ENCODE measurements around the gene TCP1. TPM values are rescaled to one million over a fixed set of nuclear protein-coding genes. Genes with fewer than 3 reads are reported as not detected.

TCP1 gene
- total RNA-seq, 4 donors from 2014 or later = 109 to 230 (median 154) TPM

DNA sequence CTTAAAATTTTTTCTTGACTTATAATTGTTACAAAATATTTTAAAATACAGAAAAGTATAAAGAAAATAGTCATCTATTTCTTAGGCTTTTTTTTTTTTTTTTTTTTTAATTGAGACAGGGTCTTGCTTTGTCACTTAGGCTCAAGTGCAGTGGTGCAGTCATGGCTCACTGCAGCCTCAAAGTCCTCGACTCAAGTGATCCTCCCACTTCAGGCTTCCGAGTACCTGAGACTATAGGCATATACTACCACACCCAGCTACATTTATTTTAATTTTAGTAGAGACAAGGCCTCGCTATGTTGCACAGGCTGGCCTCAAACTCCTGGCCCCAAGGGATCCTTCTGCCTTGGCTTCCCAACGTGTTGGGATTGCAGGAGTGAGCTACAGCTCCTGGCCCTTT is 32.9 kb downstream of the TCP1 start:
- TF ChIP-seq, protein P1, sequence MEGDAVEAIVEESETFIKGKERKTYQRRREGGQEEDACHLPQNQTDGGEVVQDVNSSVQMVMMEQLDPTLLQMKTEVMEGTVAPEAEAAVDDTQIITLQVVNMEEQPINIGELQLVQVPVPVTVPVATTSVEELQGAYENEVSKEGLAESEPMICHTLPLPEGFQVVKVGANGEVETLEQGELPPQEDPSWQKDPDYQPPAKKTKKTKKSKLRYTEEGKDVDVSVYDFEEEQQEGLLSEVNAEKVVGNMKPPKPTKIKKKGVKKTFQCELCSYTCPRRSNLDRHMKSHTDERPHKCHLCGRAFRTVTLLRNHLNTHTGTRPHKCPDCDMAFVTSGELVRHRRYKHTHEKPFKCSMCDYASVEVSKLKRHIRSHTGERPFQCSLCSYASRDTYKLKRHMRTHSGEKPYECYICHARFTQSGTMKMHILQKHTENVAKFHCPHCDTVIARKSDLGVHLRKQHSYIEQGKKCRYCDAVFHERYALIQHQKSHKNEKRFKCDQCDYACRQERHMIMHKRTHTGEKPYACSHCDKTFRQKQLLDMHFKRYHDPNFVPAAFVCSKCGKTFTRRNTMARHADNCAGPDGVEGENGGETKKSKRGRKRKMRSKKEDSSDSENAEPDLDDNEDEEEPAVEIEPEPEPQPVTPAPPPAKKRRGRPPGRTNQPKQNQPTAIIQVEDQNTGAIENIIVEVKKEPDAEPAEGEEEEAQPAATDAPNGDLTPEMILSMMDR (IDR thresholded peaks at IDR 0.05; ENCODE audit: low read depth) = no peak

DNA sequence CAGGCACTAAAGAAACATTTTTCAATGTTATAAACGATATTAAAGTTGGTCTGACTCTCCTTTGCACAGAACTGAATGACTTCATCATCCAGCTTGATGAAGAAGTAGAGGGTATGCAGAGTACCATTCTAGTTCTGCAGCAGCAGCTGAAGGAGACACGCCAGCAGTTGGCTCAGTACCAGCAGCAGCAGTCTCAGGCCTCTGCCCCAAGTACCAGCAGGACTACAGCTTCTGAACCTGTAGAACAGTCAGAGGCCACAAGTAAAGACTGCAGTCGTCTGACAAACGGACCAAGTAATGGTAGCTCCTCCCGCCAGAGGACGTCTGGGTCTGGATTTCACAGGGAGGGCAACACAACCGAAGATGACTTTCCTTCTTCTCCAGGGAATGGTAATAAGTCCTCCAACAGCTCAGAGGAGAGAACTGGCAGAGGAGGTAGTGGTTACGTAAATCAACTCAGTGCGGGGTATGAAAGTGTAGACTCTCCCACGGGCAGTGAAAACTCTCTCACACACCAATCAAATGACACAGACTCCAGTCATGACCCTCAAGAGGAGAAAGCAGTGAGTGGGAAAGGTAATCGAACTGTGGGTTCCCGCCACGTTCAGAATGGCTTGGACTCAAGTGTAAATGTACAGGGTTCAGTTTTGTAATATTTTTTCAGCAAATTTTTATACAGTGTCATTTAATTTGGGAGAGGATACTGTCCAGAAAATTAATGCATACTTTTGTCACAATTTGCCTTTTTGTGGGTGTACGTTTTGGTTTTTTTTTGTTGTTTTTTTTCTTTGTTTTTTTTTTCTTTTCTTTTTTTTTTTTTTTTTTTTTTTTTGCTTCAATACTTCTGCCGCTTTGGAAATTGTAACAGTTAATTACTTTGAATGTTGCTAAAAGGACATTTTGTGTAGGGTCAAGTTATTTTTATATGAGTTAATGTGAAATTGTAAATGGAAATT is 34.2 kb downstream of the TCP1 start:
- TF ChIP-seq, protein P1 (IDR thresholded peaks at IDR 0.05; ENCODE audit: low read depth) = no peak

DNA sequence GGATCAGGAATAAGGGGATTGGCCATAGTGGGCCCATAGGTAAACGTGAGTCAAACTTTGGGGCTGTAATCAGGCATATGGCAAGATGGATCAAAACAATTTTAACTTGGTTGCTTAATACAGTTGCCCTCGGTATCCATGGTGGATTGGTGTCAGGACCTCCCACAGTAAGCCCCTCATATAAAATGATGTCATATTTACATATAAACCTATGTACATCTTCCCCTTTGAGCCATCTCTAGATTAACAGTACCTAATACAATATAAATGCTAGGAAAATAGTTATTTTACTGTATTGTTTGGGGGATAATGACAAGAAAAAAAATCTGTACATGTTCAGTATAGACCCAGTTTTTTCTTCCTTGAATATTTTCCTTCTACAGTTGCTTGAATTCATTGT is 35.0 kb downstream of the TCP1 start:
- TF ChIP-seq, protein P1 (IDR thresholded peaks at IDR 0.05; ENCODE audit: low read depth) = no peak

DNA sequence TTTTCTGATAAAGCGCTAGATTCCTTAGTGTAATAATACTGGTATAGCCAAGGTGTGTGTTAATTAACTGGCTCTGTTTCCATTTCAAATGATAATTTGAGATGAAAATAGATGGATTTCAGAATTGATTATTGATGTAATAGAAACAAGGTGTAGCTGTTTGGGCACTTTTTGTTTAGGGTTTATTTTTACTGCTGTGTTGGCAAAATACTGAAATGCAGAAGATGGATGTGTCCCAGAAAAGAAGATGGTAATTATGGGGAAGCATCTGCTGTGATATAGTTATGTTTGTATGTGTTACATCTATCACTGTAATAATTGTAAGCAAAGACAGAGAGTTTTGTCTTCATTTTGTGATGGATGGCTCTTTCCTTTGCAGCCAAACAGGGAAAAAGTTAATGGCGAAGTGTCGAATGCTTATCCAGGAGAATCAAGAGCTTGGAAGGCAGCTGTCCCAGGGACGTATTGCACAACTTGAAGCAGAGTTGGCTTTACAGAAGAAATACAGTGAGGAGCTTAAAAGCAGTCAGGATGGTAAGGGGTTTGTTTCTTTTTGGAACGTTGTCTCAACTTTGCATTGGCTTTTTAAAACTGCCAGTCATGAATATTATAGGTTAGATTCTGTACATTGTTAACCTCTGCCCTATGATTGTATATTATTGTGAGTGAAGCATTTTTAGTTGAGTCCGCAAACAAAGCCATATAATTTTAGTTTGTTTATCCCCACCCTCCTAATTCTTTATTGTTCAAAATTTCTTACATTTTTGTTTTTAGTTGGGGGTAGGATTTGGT is 36.1 kb downstream of the TCP1 start:
- TF ChIP-seq, protein P1 (IDR thresholded peaks at IDR 0.05; ENCODE audit: low read depth) = no peak

DNA sequence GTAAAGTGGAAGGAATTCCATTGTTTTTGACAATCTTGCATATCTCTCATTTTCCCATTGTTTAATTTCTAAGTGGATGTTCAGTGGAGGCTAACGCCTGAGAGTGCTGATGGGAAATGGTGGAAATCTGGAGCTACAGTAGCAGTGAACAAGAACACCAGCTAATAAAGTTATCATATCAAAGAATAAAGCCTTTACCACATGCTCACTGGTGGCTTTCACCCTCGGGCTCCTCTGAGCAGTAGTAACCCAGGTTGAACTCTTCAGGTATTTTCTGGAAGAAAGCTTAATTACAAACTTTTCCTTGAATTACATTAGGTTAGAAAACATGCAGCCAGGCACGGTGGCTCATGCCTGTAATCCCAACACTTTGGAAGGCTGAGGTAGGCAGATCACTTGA is 38.0 kb downstream of the TCP1 start:
- TF ChIP-seq, protein P1 (IDR thresholded peaks at IDR 0.05; ENCODE audit: low read depth) = no peak

DNA sequence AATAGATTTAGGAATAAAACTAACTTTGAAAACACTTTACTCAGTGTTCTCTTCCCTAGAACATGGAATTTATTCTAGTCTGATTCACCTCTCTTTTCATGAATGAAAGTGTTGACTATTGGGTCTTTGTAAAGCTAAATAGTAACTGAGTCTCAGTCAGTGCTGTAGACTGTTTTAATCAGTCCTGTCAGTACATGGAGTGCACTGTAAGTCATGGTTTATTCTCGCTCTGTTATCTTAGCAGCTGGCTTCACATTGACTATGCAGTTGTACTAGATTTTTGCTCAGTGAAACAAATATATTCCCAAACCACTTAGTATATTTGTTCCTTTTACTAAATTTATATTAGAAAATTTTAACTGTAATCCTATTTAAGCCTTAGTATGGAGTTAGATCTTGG is 42.6 kb downstream of the TCP1 start:
- TF ChIP-seq, protein P1 (IDR thresholded peaks at IDR 0.05; ENCODE audit: low read depth) = no peak

DNA sequence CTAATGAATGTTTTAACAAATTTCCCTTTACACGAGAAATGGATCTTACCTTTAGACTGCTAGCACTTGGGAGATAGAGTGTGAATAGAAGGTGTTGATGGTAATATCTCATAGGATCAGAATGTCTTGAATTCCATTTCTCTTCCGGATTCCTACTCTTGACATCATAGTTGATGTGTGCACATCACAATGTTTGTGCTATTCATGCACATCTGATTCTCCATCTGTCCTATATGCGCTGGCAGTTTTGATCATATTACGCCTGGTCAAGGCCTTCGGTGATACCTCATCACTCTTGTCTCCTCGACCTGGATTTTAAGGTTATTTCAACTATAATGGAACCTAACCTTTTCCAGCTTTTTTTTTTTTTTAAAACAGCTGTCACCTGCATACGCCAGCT is 44.3 kb downstream of the TCP1 start:
- TF ChIP-seq, protein P1 (IDR thresholded peaks at IDR 0.05; ENCODE audit: low read depth) = no peak
